GM19324 (cell line): ENCODE results near the gene KDM4C.

Experiments used
- ATAC-seq: cut with Tn5 transposase; IDR thresholded peaks from one replicate; pipeline ENCODE4 v1.9.1; 2021; ENCODE audit warnings: mild to moderate bottlenecking, moderate library complexity; ENCODE audit not compliant: unreplicated experiment, low FRiP score

KDM4C gene

GRCh38 chr9:6897207-6897822 is 139.5 kb downstream of the KDM4C start:
- no peak for ATAC-seq

GRCh38 chr9:6897898-6898302 is 140.1 kb downstream of the KDM4C start:
- ATAC-seq: no peak

- ATAC-seq: no peak
These were observed 141.5 kb downstream of the KDM4C start for GRCh38 chr9:6899274-6899673.

- no peak for ATAC-seq
These were observed 142.7 kb downstream of the KDM4C start for GRCh38 chr9:6900440-6900883.

DNA sequence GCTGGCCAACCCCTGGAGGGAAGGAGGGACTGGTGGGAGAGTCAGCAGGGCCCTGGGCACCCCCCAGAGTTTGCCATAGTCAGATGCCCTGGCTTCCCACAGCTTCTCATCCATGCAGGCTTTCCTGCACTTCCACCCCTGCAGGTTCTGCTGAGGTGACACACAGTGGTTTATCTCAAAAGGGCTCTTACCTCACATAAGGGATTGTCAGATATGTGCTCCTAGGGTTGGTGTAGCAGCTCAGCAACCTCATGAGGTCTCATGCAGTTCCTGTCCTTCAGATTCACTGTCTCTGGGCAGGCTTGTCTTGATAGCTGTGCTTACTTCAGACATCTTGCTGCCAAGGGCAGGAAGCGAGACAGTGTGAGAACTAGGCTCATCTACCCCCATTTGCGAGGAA is 143.4 kb downstream of the KDM4C start:
- no peak for ATAC-seq

- no peak for ATAC-seq
These were observed 144.7 kb downstream of the KDM4C start for GRCh38 chr9:6902423-6902822.

GRCh38 chr9:6904371-6904770 is 146.6 kb downstream of the KDM4C start:
- ATAC-seq: no peak

DNA sequence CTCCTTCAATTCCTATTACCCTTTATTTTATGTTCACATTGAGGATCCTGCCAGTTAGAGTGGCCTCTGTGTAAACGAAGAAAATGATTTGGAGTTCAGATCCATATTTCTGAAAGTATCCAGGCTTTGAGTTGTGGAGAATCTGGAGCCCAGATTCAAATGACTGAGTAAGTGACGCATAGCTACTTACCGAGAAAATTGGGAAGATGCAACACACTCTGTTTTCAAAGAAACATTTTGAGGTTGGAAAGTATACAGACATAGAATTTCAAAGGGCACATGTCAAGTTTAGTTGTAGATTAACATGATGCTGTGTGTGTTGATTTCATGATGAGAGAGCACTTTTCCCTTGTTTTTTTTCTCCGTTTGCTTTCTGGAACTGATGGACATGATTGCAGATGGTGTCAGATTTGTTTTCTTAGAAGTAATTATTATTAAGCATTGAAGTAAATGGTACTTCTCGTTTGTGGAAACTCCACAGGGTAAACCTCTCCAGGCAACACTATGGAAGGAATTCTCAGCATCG is 148.1 kb downstream of the KDM4C start:
- no peak for ATAC-seq

GRCh38 chr9:6907772-6908381 is 150.1 kb downstream of the KDM4C start:
- ATAC-seq: no peak

GRCh38 chr9:6909181-6909580 is 151.4 kb downstream of the KDM4C start:
- no peak for ATAC-seq

DNA sequence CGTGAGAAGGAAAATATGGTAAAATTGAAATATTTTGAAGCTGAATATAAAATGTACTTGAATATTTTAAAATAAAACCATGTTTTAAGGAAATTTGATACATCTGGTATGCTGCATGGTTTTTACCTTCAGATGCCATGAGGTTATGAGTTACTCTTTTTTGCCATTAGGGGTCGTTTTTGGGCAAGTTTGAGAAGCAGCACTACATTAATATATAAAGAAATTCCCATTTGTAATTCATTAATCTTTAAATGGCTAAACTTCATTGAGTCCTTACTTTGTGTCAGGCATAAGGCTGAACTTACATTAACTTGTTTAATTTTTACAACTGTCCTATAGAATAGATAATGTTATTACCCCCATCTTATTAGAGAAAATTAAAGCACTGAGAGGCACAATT is 152.3 kb downstream of the KDM4C start:
- ATAC-seq: no peak

DNA sequence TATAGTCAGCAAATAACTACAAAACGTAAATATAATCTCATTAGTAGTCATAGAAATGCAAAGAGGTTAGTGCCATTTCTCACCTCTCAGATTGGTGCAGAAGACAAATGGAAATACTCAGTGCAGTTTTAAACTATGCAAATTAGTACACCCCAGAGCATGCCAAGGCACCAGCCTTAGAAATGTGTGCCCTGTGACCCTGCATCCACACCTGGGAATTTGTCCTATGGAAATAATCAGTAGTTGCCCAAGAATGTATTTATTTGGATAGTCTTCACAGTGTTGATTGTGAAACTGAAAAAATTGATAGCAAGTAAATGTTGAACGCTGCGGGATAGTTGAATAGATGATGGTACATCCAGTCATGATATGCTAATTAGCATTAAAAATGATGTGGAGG is 152.7 kb downstream of the KDM4C start:
- no peak for ATAC-seq

DNA sequence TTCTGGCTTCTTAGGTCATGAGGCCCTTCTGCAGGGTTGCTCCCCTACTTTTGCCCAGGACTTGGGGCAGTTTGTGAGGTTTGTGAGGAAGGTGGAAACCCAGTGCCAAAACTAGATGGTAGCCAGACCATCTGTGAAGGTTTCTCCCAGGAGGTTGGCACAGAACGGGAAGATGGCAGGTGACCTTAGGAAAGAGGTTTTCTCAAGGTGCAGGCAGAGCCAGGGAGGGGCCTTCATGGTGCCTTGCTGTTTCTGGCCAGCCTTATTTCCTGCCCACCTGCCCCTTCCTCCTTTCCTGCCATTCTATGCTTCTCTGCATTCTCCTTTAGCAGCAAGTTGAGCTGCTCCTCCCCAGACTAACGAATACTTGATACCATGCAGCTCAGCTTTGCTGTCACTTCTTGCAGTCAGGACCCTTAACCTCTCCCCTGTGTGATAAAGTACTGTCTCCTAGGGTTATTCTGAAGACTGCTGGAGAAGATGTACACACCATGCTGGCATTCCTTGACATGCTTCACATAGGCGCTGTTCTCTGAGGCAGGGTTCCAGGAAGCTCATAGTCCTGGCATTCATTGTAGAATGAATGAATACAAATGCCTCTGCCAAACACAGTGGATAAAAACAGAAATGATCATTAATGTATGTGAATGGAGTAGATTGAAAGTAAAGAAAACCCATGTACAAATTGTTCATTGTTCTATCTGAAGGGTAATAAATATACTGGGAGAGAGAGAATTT is 154.3 kb downstream of the KDM4C start:
- ATAC-seq: no peak

DNA sequence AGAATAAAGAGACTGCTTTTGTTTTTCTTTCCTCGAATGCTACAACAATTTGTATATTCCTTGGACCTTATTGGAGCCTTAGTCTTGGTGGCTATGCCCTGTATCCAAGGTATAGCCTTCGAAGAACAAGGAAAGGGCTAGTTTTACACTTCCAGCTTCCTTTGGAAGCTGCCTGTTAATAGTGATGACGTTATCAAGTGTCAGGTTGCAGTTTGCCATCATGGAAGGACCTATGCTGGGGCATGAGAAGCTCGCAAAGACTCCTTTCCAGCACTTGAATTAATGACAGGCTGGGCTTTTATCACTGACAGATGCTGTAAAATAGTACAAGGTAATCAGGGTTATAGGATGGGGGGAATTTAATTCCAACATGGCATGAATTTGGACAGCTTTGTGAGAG is 157.9 kb downstream of the KDM4C start:
- no peak for ATAC-seq

- ATAC-seq: no peak
These were observed 159.4 kb downstream of the KDM4C start for GRCh38 chr9:6917162-6917561.

GRCh38 chr9:6920041-6920440 is 162.3 kb downstream of the KDM4C start:
- no peak for ATAC-seq

DNA sequence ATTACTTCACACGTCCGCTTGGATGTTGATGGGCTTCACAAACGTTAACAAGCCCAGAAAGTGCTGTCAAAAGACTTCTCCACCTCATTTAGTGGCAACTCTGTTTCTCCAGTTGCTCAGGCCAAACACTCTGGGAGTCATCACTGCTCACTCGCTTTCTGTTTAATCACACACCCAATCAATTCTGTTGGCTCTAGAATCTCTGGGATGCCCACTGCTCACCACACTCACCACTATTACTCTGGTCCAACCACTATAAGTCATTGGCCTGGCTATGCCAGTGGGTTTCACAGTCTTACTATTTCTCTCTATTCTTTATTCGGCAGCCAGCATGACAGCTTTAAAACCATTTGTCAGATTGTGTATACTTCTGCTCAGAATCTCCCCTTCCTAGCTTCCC is 163.5 kb downstream of the KDM4C start:
- no peak for ATAC-seq

DNA sequence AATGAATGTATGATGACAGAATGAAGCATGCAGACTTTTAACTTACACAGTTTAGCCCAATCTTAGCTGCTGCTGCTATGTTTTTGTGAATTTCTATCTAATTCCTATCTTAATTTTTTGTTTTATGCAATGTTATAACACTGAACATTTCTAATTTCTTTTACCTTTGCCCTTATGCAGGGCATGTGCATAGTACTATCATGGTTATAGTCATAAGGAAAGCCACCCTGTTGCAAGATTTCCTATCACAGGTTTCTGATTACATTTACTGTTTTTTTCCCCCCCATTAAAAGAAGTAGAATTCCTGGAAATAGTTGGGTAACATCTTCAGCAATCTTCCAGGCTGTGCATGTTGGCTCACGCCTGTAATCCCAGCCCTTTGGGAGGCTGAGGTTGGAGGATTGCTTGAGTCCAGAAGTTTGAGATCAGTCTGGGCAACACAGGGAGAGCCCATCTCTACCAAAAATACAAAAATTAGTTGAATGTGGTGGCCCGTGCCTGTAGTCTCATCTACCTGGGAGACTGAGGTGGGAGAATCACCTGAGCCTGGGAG is 164.4 kb downstream of the KDM4C start:
- no peak for ATAC-seq

- ATAC-seq: no peak
These were observed 164.9 kb downstream of the KDM4C start for GRCh38 chr9:6922680-6923079.

- no peak for ATAC-seq
These were observed 165.3 kb downstream of the KDM4C start for GRCh38 chr9:6923086-6923485.

- ATAC-seq: no peak
These were observed 166.4 kb downstream of the KDM4C start for GRCh38 chr9:6924149-6924548.
